Activated naive CD4-positive, alpha-beta T cell treated with anti-CD3 and anti-CD28 coated beads for 36 hours (primary cell): ENCODE measurements around the gene SIRT5. TPM values are rescaled to one million over a fixed set of nuclear protein-coding genes. Genes with fewer than 3 reads are reported as not detected.

ENCODE experiments used
- CTCF ChIA-PET: fragments of 350-600 bp; sonication (Branson Sonifier 250); formaldehyde crosslinking; loops from one replicate; lab custom pipeline; 2021; ENCODE audit warnings: antibody characterized with exemption; lab: Charles Lee
- DNase-seq: peaks from one replicate; pipeline ENCODE4 v3.0.0-alpha.2; 2020
- H3K27ac Mint-ChIP-seq: one replicate; pipeline ENCODE4 v1.8.0; 2021; ENCODE audit warnings: mild to moderate bottlenecking, mixed read lengths
- H3K27me3 Mint-ChIP-seq: one replicate; pipeline ENCODE4 v1.8.0; 2021; ENCODE audit warnings: low read depth, mixed read lengths
- H3K36me3 Mint-ChIP-seq: one replicate; pipeline ENCODE4 v1.8.0; 2021; ENCODE audit warnings: low read depth, mixed read lengths
- H3K4me1 Mint-ChIP-seq: one replicate; pipeline ENCODE4 v1.8.0; 2021; ENCODE audit warnings: low read depth, mixed read lengths
- H3K4me3 Mint-ChIP-seq: one replicate; pipeline ENCODE4 v1.8.0; 2021; ENCODE audit warnings: mild to moderate bottlenecking, moderate library complexity, mixed read lengths
- H3K9me3 Mint-ChIP-seq: one replicate; pipeline ENCODE4 v1.8.0; 2021; ENCODE audit warnings: mixed read lengths
- intact Hi-C: fragments of 100-400 bp; cut with micrococcal nuclease; formaldehyde crosslinking; loops from one replicate; pipeline ENCODE4 v1.15.1; 2023
- total RNA-seq, 2 experiments: library from RNA; stranded (reverse); gene quantifications; one replicate each; pipeline ENCODE4 v1.2.3, GENCODE V29; 2021

Gene SIRT5
- total RNA-seq, 2 experiments from 2014 or later = 9.3 to 9.8 TPM

DNA sequence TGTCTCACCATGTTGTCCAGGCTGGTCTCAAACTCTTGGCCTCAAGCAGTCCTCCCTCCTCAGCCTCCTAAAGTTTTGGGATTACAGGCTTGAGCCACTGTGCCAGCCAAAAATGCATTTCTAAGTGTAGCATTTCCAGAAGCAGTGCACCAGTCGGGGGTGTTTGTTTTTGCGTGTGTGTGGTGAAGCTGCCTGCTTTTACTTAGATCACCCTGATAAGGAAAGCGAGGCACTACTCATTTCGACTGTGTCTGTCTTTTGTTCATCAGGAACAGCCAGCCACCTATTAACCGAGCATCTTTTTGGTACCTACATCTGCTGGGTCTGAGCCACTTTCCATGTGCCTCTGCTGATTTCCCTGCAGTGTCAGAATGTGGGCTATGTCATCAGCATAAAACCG lies 18.7 kb downstream of the SIRT5 start:
- Mint-ChIP-seq H3K27me3 (no peaks in the 10 kb centered on the region), H3K9me3 (no peaks in the 10 kb centered on the region), H3K4me3 (no peak overlapping the region), H3K36me3 (peaks cover 15% of the 10 kb centered on the region), H3K27ac (no peak overlapping the region), H3K4me1 (no peaks in the 10 kb centered on the region)
- CTCF ChIA-PET = interaction anchor here (3.0 kb wide), 1 partner anchor 18 kb away, joined by 14 read pairs; the partner anchor contains the start of gene SIRT5
- no peak for DNase-seq
- intact Hi-C loops = no loop called here

- DNase-seq = no peak
- CTCF ChIA-PET = interaction anchor here (0.6 to 3.0 kb wide), 3 partner anchors 19 to 284 kb away, joined by 3 to 14 read pairs (median 4); partner anchors contain the start of gene SIRT5
- Mint-ChIP-seq H3K9me3 (no peaks in the 10 kb centered on the region), H3K4me1 (no peaks in the 10 kb centered on the region), H3K4me3 (no peak overlapping the region), H3K27ac (no peak overlapping the region), H3K36me3 (peaks cover 16% of the 10 kb centered on the region), H3K27me3 (no peaks in the 10 kb centered on the region)
- intact Hi-C loops = no loop called here
These were observed 19.3 kb downstream of the SIRT5 start for GRCh38 chr6:13593720-13594119.

GRCh38 chr6:13597073-13597472 lies 22.7 kb downstream of the SIRT5 start:
- DNase-seq = no peak
- Mint-ChIP-seq H3K4me1 (no peaks in the 10 kb centered on the region), H3K36me3 (peaks cover 16% of the 10 kb centered on the region), H3K27ac (no peak overlapping the region), H3K27me3 (no peaks in the 10 kb centered on the region), H3K9me3 (no peaks in the 10 kb centered on the region), H3K4me3 (no peak overlapping the region)
- CTCF ChIA-PET = interaction anchor here (0.7 kb wide), 1 partner anchor 13 kb away, joined by 4 read pairs; no protein-coding TSS in a partner anchor
- intact Hi-C loops = no loop called here

DNA sequence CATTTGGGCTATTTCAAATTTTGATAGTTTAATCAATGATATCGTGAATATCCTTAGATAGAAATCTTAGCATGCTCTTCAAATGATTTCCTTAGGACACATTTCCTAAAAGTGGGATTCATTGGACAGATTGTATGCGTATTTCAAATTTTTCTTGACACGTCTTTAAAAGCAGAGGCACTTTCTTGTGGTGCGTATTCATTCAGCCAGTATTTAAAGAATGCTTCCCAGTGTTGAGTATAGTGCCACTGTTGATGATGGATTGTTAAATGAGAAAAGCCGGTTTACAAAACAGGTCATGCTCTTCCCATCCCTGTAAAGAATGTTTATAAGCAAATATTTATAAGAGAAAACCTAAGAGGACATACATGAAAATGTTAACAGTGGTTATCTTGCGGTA lies 25.6 kb downstream of the SIRT5 start:
- no peaks in the 10 kb centered on the region for H3K27me3 Mint-ChIP-seq
- intact Hi-C loops = no loop called here
- H3K36me3 Mint-ChIP-seq = peaks cover 17% of the 10 kb centered on the region
- no peaks in the 10 kb centered on the region for H3K4me1 Mint-ChIP-seq
- CTCF ChIA-PET = no interaction called here
- H3K27ac Mint-ChIP-seq = no peak overlapping the region
- no peak overlapping the region for H3K4me3 Mint-ChIP-seq
- DNase-seq = no peak
- H3K9me3 Mint-ChIP-seq = no peaks in the 10 kb centered on the region

DNA sequence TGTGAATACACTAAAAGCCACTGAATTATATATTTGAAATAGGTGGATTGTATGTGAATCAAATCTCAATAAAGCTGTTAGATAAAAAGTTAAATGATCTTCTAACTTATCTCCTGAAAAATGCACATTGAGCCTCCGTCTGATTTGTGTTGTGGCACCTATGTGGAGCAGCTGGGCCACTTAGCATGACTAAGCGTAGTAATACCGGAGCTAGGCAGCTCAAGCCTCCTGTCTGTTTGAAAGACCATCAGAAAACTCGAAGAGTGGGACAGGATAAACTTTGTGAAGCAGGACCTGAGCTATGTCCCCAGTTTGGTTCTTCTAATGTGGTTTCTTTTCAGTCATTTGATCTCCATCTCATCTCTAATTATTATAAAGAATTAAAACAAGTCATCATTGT lies 29.7 kb downstream of the SIRT5 start:
- Mint-ChIP-seq H3K27me3 (no peaks in the 10 kb centered on the region), H3K9me3 (no peaks in the 10 kb centered on the region), H3K27ac (no peak overlapping the region), H3K4me1 (no peaks in the 10 kb centered on the region), H3K36me3 (peaks cover 10% of the 10 kb centered on the region), H3K4me3 (no peak overlapping the region)
- no peak for DNase-seq
- intact Hi-C loops = no loop called here
- CTCF ChIA-PET = interaction anchor here (1.0 to 1.5 kb wide), 2 partner anchors 11 to 20 kb away, joined by 4 read pairs; partner anchors contain the start of gene NOL7

- CTCF ChIA-PET = interaction anchor here (1.0 to 1.5 kb wide), 2 partner anchors 10 to 20 kb away, joined by 4 read pairs; partner anchors contain the start of gene NOL7
- no peaks in the 10 kb centered on the region for H3K27me3 Mint-ChIP-seq
- no peaks in the 10 kb centered on the region for H3K9me3 Mint-ChIP-seq
- H3K27ac Mint-ChIP-seq = no peak overlapping the region
- no peak overlapping the region for H3K4me3 Mint-ChIP-seq
- peaks cover 9% of the 10 kb centered on the region for H3K36me3 Mint-ChIP-seq
- intact Hi-C loops = no loop called here
- no peak for DNase-seq
- H3K4me1 Mint-ChIP-seq = no peaks in the 10 kb centered on the region
These were observed 30.4 kb downstream of the SIRT5 start for GRCh38 chr6:13604546-13605416.

DNA sequence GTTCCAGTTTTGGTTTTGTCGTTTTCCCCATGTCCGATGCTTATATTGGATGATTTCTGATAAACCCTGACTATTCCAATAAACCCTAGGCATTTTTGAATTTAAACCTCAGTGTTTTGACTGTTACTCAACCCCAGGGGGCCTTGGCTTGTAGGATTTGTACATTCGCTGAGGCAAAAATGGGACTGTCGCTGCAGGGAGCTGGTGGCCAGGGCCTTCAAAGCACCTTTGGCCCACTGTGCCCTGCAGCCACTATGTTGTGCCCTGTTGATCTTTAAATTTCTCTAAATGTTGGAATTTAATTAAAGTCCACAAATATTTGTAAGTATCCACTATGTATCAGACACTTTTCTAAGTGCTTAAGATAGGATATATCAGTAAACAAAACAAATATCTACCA lies 31.2 kb downstream of the SIRT5 start:
- H3K27me3 Mint-ChIP-seq = no peaks in the 10 kb centered on the region
- CTCF ChIA-PET = interaction anchor here (0.6 kb wide), 1 partner anchor 109 kb away, joined by 3 read pairs; no protein-coding TSS in a partner anchor
- H3K36me3 Mint-ChIP-seq = peaks cover 9% of the 10 kb centered on the region
- H3K27ac Mint-ChIP-seq = no peak overlapping the region
- no peaks in the 10 kb centered on the region for H3K4me1 Mint-ChIP-seq
- intact Hi-C loops = no loop called here
- no peaks in the 10 kb centered on the region for H3K9me3 Mint-ChIP-seq
- H3K4me3 Mint-ChIP-seq = no peak overlapping the region
- no peak for DNase-seq

DNA sequence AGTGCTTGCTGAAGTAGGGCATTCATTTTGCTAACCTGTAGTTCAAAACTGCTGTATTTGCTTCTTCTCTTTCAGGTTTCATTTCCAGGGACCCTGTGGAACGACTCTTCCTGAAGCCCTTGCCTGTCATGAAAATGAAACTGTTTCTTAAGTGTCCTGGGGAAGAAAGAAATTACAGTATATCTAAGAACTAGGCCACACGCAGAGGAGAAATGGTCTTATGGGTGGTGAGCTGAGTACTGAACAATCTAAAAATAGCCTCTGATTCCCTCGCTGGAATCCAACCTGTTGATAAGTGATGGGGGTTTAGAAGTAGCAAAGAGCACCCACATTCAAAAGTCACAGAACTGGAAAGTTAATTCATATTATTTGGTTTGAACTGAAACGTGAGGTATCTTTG lies 37.3 kb downstream of the SIRT5 start:
- H3K4me1 Mint-ChIP-seq = peaks cover 31% of the 10 kb centered on the region
- intact Hi-C loops = loop anchor here (10.0 kb wide), 2 partner anchors 463 to 503 kb away; partner anchors contain the start of gene CD83
- peak overlapping the region; percentile 17 for H3K27ac Mint-ChIP-seq
- peaks cover 13% of the 10 kb centered on the region for H3K36me3 Mint-ChIP-seq
- H3K4me3 Mint-ChIP-seq = no peak overlapping the region
- no peaks in the 10 kb centered on the region for H3K27me3 Mint-ChIP-seq
- CTCF ChIA-PET = no interaction called here
- no peak for DNase-seq
- H3K9me3 Mint-ChIP-seq = no peaks in the 10 kb centered on the region

DNA sequence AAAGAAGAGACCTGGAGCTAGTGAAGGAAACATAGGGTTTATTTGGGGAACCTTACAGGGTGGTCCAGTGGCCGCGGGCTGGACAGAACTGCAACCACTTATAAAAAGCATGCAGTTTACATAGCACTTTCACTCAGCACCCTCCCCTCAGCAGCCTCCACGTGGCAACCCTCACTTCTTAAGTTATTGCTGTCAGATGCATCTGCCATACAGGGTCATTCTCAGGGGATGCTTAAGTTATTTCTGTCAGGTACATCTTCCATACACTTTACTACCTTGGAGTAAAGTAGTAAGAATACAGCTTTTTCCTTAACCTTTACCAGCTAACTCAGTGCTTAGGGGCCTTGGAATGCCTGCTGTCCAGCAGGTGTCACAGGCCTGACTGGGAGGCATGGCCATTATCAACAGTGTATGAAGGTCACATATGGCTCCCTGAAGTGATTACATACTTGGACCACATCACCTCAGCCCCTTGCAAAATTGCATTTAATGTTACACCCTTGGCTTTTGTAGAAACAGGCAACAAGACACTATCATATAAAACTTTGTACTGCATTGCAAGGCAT lies 38.7 kb downstream of the SIRT5 start:
- H3K4me3 Mint-ChIP-seq = no peak overlapping the region
- no peak overlapping the region for H3K27ac Mint-ChIP-seq
- no peaks in the 10 kb centered on the region for H3K27me3 Mint-ChIP-seq
- intact Hi-C loops = loop anchor here (10.0 kb wide), 2 partner anchors 462 to 502 kb away; partner anchors contain the start of gene CD83
- H3K4me1 Mint-ChIP-seq = peaks cover 43% of the 10 kb centered on the region
- H3K9me3 Mint-ChIP-seq = no peaks in the 10 kb centered on the region
- CTCF ChIA-PET = interaction anchor here (0.9 to 1.4 kb wide), 2 partner anchors 12 to 38 kb away, joined by 3 to 4 read pairs; partner anchors contain the start of gene SIRT5
- no peak for DNase-seq
- peaks cover 18% of the 10 kb centered on the region for H3K36me3 Mint-ChIP-seq

GRCh38 chr6:13614126-13614925 lies 39.9 kb downstream of the SIRT5 start:
- peaks cover 25% of the 10 kb centered on the region for H3K36me3 Mint-ChIP-seq
- H3K4me1 Mint-ChIP-seq = peaks cover 48% of the 10 kb centered on the region
- intact Hi-C loops = loop anchor here (2.0 to 10.0 kb wide), 3 partner anchors 128 to 500 kb away; partner anchors contain the start of genes CD83 and GFOD1
- CTCF ChIA-PET = interaction anchor here (0.7 to 3.0 kb wide), 13 partner anchors 10 to 284 kb away, joined by 3 to 18 read pairs (median 5); partner anchors contain the start of gene SIRT5
- H3K9me3 Mint-ChIP-seq = no peaks in the 10 kb centered on the region
- peak; percentile 34 for DNase-seq
- peak overlapping the region; percentile 99 for H3K4me3 Mint-ChIP-seq
- no peaks in the 10 kb centered on the region for H3K27me3 Mint-ChIP-seq
- peak overlapping the region; percentile 93 for H3K27ac Mint-ChIP-seq

- Mint-ChIP-seq H3K9me3 (no peaks in the 10 kb centered on the region), H3K36me3 (peaks cover 27% of the 10 kb centered on the region), H3K27ac (peak within 1 kb of the TSS; percentile 93), H3K4me1 (peaks cover 51% of the 10 kb centered on the region), H3K4me3 (peak within 1 kb of the TSS; percentile 99), H3K27me3 (no peaks in the 10 kb centered on the region)
- intact Hi-C loops = loop anchor here (1.0 to 10.0 kb wide), 8 partner anchors 41 to 500 kb away; partner anchors contain the start of genes CD83, GFOD1, MCUR1 and SIRT5
- CTCF ChIA-PET = interaction anchor here (0.6 to 3.0 kb wide), 20 partner anchors 10 to 452 kb away, joined by 3 to 18 read pairs (median 4); partner anchors contain the start of genes RANBP9 and SIRT5
- DNase-seq = peak; percentile 99
These were observed 40.8 kb downstream of the SIRT5 start, which contains the start of gene NOL7 for GRCh38 chr6:13614926-13615791. Gene NOL7 (plus strand): TSS chr6:13615335. CDS start chr6:13615359, 24 bp downstream.
